H1 (cell line): Measurements from ENCODE around the gene MIPOL1. TPM values are rescaled to one million over a fixed set of nuclear protein-coding genes. Genes with fewer than 3 reads are reported as not detected.

ENCODE experiments used
- CTCF ChIA-PET: fragments of 300-600 bp; sonication (Branson Sonifier 250); formaldehyde crosslinking; loops from one replicate; lab custom pipeline; 2021; ENCODE audit not compliant: partially characterized antibody; lab: Charles Lee
- POLR2A ChIA-PET: fragments of 300-600 bp; sonication (Branson Sonifier 250); formaldehyde crosslinking; loops from one replicate; lab custom pipeline; 2021; ENCODE audit warnings: inconsistent platforms; ENCODE audit not compliant: partially characterized antibody; lab: Charles Lee
- DNase-seq, 2 experiments: peaks; one replicate each; pipeline versions ENCODE4 v3.0.0 to v3.0.0-alpha.2; 2010 to 2022; ENCODE audit warnings: low spot score in 2 of 2, low read depth in 1 of 2, mixed read lengths in 1 of 2
- FAIRE-seq: peaks from 2 replicates; lab custom pipeline; 2011; peaks lifted over from hg19 to GRCh38; lab: Jason Lieb, UNC
- H2AFZ ChIP-seq: 2 replicates; pipeline ENCODE4 v1.8.1; 2012; ENCODE audit warnings: low read length, inconsistent platforms
- H2AK5ac ChIP-seq: 2 replicates; pipeline ENCODE4 v1.6.1; 2013; ENCODE audit warnings: low read depth, low read length
- H2BK120ac ChIP-seq: replicated peaks from 2 replicates; pipeline ENCODE3; 2013; ENCODE audit warnings: low read depth, low read length, inconsistent platforms
- H2BK12ac ChIP-seq: 2 replicates; pipeline ENCODE4 v1.6.1; 2013; ENCODE audit warnings: low read depth, low read length
- H2BK15ac ChIP-seq: 2 replicates; pipeline ENCODE4 v1.6.1; 2013; ENCODE audit warnings: low read length
- H2BK20ac ChIP-seq: 2 replicates; pipeline ENCODE4 v1.6.1; 2013; ENCODE audit warnings: low read length
- H2BK5ac ChIP-seq: 2 replicates; pipeline ENCODE4 v1.6.1; 2013; ENCODE audit warnings: low read depth, low read length
- H3K14ac ChIP-seq: 2 replicates; pipeline ENCODE4 v1.6.1; 2013; ENCODE audit warnings: inconsistent platforms; ENCODE audit not compliant: insufficient read length
- H3K18ac ChIP-seq: 2 replicates; pipeline ENCODE4 v1.6.1; 2013; ENCODE audit warnings: low read length; ENCODE audit errors: extremely low read depth
- H3K23ac ChIP-seq: 2 replicates; pipeline ENCODE4 v1.6.1; 2013; ENCODE audit warnings: inconsistent platforms; ENCODE audit not compliant: insufficient read length
- H3K23me2 ChIP-seq: 2 replicates; pipeline ENCODE4 v1.6.1; 2013; ENCODE audit warnings: low read depth, low read length
- H3K27ac ChIP-seq: 2 replicates; pipeline ENCODE4 v1.6.1; 2011; ENCODE audit warnings: low read depth, low read length, inconsistent platforms
- H3K27me3 ChIP-seq, 4 experiments: replicated peaks in 1 of 4; 1 replicate in 1 of 4; 2 replicates in 3 of 4; pipeline versions ENCODE4 v1.6.1 to v1.8.1; 2011 to 2013; ENCODE audit warnings: low read length in 3 of 4, mild to moderate bottlenecking in 3 of 4, inconsistent platforms in 2 of 4, mixed read lengths in 2 of 4, moderate library complexity in 1 of 4; ENCODE audit not compliant: control insufficient read depth in 3 of 4, insufficient read depth in 3 of 4; ENCODE audit errors: extremely low read depth in 1 of 4
- H3K36me3 ChIP-seq, 4 experiments: 2 replicates each; pipeline versions ENCODE4 v1.6.1 to v1.8.1; 2011 to 2013; ENCODE audit warnings: mild to moderate bottlenecking in 4 of 4, low read length in 3 of 4, moderate library complexity in 2 of 4, control low read depth in 1 of 4, inconsistent platforms in 1 of 4; ENCODE audit not compliant: insufficient read depth in 4 of 4, control insufficient read depth in 2 of 4
- H3K4ac ChIP-seq: replicated peaks from 2 replicates; pipeline ENCODE3; 2013; ENCODE audit warnings: low read length, low read depth, mixed read lengths, inconsistent platforms; ENCODE audit not compliant: insufficient read length
- H3K4me1 ChIP-seq, 4 experiments: replicated peaks in 1 of 4; 1 replicate in 1 of 4; 2 replicates in 3 of 4; pipeline versions ENCODE4 v1.6.1 to v1.8.1; 2011 to 2013; ENCODE audit warnings: low read length in 3 of 4, inconsistent platforms in 2 of 4, mixed read lengths in 1 of 4; ENCODE audit not compliant: insufficient read depth in 4 of 4, control insufficient read depth in 3 of 4
- H3K4me2 ChIP-seq, 2 experiments: 2 replicates each; pipeline versions ENCODE4 v1.6.1 to v1.8.1; 2011 to 2013; ENCODE audit warnings: low read depth in 2 of 2, low read length in 2 of 2, control low read depth in 1 of 2, inconsistent platforms in 1 of 2, mild to moderate bottlenecking in 1 of 2; ENCODE audit not compliant: insufficient read depth in 1 of 2
- H3K4me3 ChIP-seq, 4 experiments: fragments of 200-600, 300-600 bp in 1 of 4; sonication (generic), shearing (Covaris generic), sonication (Bioruptor Twin) in 1 of 4; 2 replicates each; pipeline versions ENCODE4 v1.5.1 to v1.8.1; 2011 to 2016; ENCODE audit warnings: low read length in 4 of 4, low read depth in 3 of 4, control low read depth in 2 of 4, inconsistent platforms in 2 of 4, mild to moderate bottlenecking in 2 of 4, mixed read lengths in 1 of 4, moderate library complexity in 1 of 4; ENCODE audit not compliant: insufficient read depth in 2 of 4; ENCODE audit errors: extremely low read depth in 1 of 4
- H3K56ac ChIP-seq: replicated peaks from 2 replicates; pipeline ENCODE3; 2013; ENCODE audit warnings: low read depth, mild to moderate bottlenecking, mixed read lengths, low read length, inconsistent platforms; ENCODE audit not compliant: insufficient read length
- H3K79me1 ChIP-seq: 2 replicates; pipeline ENCODE4 v1.6.1; 2013; ENCODE audit warnings: low read depth, low read length, control low read depth
- H3K79me2 ChIP-seq, 2 experiments: 2 replicates each; pipeline versions ENCODE4 v1.6.1 to v1.8.1; 2012 to 2013; ENCODE audit warnings: low read length in 2 of 2, mild to moderate bottlenecking in 2 of 2, inconsistent platforms in 1 of 2; ENCODE audit not compliant: insufficient read depth in 2 of 2, control insufficient read depth in 1 of 2
- H3K9ac ChIP-seq, 4 experiments: replicated peaks in 1 of 4; 1 replicate in 1 of 4; 2 replicates in 3 of 4; pipeline versions ENCODE4 v1.6.1 to v1.8.1; 2011 to 2013; ENCODE audit warnings: low read depth in 3 of 4, low read length in 3 of 4, control low read depth in 2 of 4, mild to moderate bottlenecking in 2 of 4, moderate library complexity in 2 of 4, inconsistent platforms in 1 of 4; ENCODE audit errors: extremely low read depth in 1 of 4
- H3K9me3 ChIP-seq, 2 experiments: 2 replicates each; pipeline versions ENCODE4 v1.6.1 to v1.8.1; 2012 to 2013; ENCODE audit warnings: mild to moderate bottlenecking in 2 of 2, moderate library complexity in 2 of 2, control low read depth in 1 of 2, inconsistent platforms in 1 of 2, low read depth in 1 of 2, low read length in 1 of 2, mixed read lengths in 1 of 2; ENCODE audit not compliant: insufficient read depth in 2 of 2
- H4K20me1 ChIP-seq, 2 experiments: replicated peaks in 1 of 2; 2 replicates each; pipeline versions ENCODE3 to v1.8.1; 2011 to 2013; ENCODE audit warnings: inconsistent platforms in 2 of 2, low read length in 2 of 2, mild to moderate bottlenecking in 1 of 2; ENCODE audit not compliant: insufficient read depth in 2 of 2, control insufficient read depth in 1 of 2
- H4K5ac ChIP-seq: 2 replicates; pipeline ENCODE4 v1.6.1; 2013; ENCODE audit warnings: low read length, low read depth, mixed read lengths, inconsistent platforms; ENCODE audit not compliant: insufficient read length
- H4K8ac ChIP-seq: 2 replicates; pipeline ENCODE4 v1.8.0; 2013; ENCODE audit warnings: mild to moderate bottlenecking, moderate library complexity, low read length, inconsistent platforms; ENCODE audit not compliant: insufficient read depth; ENCODE audit errors: extremely low read depth
- H4K91ac ChIP-seq: replicated peaks from 2 replicates; pipeline ENCODE3; 2013; ENCODE audit warnings: low read length, mixed read lengths, inconsistent platforms; ENCODE audit not compliant: insufficient read length
- POLR2A ChIP-seq, 2 experiments: IDR thresholded peaks; 1 replicate in 1 of 2; 2 replicates in 1 of 2; pipeline ENCODE4 v1.6.1; 2011; ENCODE audit warnings: low read depth in 2 of 2, low read length in 2 of 2, mild to moderate bottlenecking in 2 of 2; ENCODE audit errors: control extremely low read depth in 1 of 2
- WGBS, 2 experiments: shearing (Covaris generic) in 1 of 2; methylation state at CpG; one replicate each; pipeline versions ENCODE4 v1.1.6 to v1.1.7; 2013 to 2015; ENCODE audit warnings: low lambda C conversion rate in 2 of 2, mixed read lengths in 2 of 2, inconsistent platforms in 1 of 2, low coverage in 1 of 2, missing lambda C conversion rate in 1 of 2; ENCODE audit not compliant: insufficient replicate concordance in 2 of 2, insufficient coverage in 1 of 2, insufficient read length in 1 of 2; ENCODE audit errors: extremely low coverage in 1 of 2, missing lambda C conversion rate in 1 of 2; 5-methylcytosine and 5-hydroxymethylcytosine counted together
- polyA plus RNA-seq, 7 experiments: library from polyadenylated mRNA; depleted of rRNA in 3 of 7; stranded (reverse) in 5 of 7; unstranded in 2 of 7; fragments of >200 nt in 5 of 7; fragments of 200-250 nt in 2 of 7; gene quantifications; 1 replicate in 5 of 7; 2 replicates in 1 of 7; 4 replicates in 1 of 7; pipeline versions ENCODE4 v1.2.1 to v1.2.3, GENCODE V29; 2011 to 2013; ENCODE audit warnings: missing spikeins in 2 of 7, mixed read lengths in 2 of 7
- total RNA-seq: library from RNA; stranded (reverse); fragmentation: NEBNext Ultra II Directional; extraction: Animal tissue kit (Norgen Biotek cat#: 25700); gene quantifications from 2 replicates; pipeline ENCODE4 v1.2.1, GENCODE V29; 2021

Gene MIPOL1
- total and polyA plus RNA-seq, 2 of the 8 experiments (the other 6 are each of a cell fraction or from before 2014, with no cell fraction given), result 2.8 to 23.9 TPM

GRCh38 chr14:37497422-37497821, 299.7 kb downstream of the MIPOL1 start:
- H3K4me2 ChIP-seq, result no peak overlapping the region
- FAIRE-seq (no peak), DNase-seq (no peak)
- H3K18ac ChIP-seq, result no peak overlapping the region
- no peaks in the 10 kb centered on the region for H3K27me3 ChIP-seq
- no peak overlapping the region for H2AK5ac ChIP-seq
- H2BK20ac ChIP-seq, result no peak overlapping the region
- H3K4me3 ChIP-seq, result no peak overlapping the region
- WGBS, 2 experiments, result 93% methylated on average over 2 of the region's 2 CpGs; no CpG with 5 or more reads in 1 of the 2 experiments
- TF ChIP-seq POLR2A (IDR thresholded peaks at IDR 0.05; ENCODE audit: control extremely low read depth in 1 of 2, low read depth in 2 of 2, low read length in 2 of 2), result no peak
- H3K14ac ChIP-seq, result no peak overlapping the region
- no peak overlapping the region for H3K27ac ChIP-seq
- no peak overlapping the region for H2AFZ ChIP-seq
- H3K56ac ChIP-seq, result no peak overlapping the region
- no peak overlapping the region for H3K4ac ChIP-seq
- no peak overlapping the region for H3K23ac ChIP-seq
- H4K20me1 ChIP-seq, result no peaks in the 10 kb centered on the region
- no peaks in the 10 kb centered on the region for H3K36me3 ChIP-seq
- H2BK15ac ChIP-seq, result no peak overlapping the region
- POLR2A ChIA-PET, result no interaction called here
- H3K23me2 ChIP-seq, result no peaks in the 10 kb centered on the region
- no peak overlapping the region for H2BK12ac ChIP-seq
- H3K79me1 ChIP-seq, result no peaks in the 10 kb centered on the region
- H3K79me2 ChIP-seq, result no peaks in the 10 kb centered on the region
- no peaks in the 10 kb centered on the region for H3K9me3 ChIP-seq
- no peak overlapping the region for H3K9ac ChIP-seq
- H4K8ac ChIP-seq, result no peak overlapping the region
- H4K5ac ChIP-seq, result no peak overlapping the region
- CTCF ChIA-PET, result no interaction called here
- no peaks in the 10 kb centered on the region for H3K4me1 ChIP-seq
- no peak overlapping the region for H2BK120ac ChIP-seq
- H4K91ac ChIP-seq, result no peak overlapping the region
- H2BK5ac ChIP-seq, result no peak overlapping the region
